HG02840 (cell line): ENCODE data around the gene DBX1.

Experiments used
- ATAC-seq: cut with Tn5 transposase; IDR thresholded peaks from one replicate; pipeline ENCODE4 v1.9.1; 2021; ENCODE audit warnings: mild to moderate bottlenecking, moderate library complexity, moderate number of reproducible peaks; ENCODE audit not compliant: unreplicated experiment, low FRiP score

Gene DBX1

GRCh38 chr11:20126724-20127123 is 33.6 kb downstream of the DBX1 start:
- ATAC-seq: no peak

DNA sequence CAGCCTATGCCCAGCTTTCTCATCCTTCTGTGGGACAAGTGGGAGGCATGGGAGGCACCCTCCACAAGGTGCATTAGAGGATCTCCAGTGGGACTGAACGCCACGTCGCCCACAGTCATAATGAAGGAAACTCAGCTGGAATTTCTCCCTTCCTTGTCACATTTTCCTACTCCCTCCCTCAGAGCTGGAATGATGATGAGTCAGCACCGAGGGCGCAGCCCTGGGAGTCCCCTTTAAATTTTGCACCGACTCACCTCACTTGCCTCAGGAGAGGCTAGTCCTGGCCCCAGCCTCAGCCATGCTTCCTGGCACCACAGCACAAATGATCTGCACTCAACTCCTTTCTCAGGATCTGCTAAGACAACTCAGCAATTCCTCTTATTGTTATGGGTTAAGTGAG is 34.3 kb downstream of the DBX1 start:
- no peak for ATAC-seq

DNA sequence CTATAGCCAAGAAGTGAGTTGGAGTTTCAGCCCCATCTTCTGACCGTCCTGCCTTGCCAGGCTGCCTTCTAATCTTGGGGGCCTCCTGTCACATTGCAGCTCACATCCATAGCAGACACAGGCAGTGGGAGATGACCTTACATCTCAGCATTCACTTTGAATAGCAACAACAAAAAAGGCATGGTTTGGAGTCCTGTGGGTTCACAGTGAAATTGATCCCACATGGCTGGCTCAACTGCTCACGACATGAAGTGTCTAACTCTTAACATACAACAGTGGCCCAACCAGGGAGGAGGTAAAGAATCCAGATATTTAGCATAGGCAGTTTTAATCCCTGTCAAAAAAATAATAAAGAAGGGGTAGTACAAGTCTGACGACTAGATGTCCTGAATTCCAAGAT is 38.1 kb downstream of the DBX1 start:
- ATAC-seq: no peak

DNA sequence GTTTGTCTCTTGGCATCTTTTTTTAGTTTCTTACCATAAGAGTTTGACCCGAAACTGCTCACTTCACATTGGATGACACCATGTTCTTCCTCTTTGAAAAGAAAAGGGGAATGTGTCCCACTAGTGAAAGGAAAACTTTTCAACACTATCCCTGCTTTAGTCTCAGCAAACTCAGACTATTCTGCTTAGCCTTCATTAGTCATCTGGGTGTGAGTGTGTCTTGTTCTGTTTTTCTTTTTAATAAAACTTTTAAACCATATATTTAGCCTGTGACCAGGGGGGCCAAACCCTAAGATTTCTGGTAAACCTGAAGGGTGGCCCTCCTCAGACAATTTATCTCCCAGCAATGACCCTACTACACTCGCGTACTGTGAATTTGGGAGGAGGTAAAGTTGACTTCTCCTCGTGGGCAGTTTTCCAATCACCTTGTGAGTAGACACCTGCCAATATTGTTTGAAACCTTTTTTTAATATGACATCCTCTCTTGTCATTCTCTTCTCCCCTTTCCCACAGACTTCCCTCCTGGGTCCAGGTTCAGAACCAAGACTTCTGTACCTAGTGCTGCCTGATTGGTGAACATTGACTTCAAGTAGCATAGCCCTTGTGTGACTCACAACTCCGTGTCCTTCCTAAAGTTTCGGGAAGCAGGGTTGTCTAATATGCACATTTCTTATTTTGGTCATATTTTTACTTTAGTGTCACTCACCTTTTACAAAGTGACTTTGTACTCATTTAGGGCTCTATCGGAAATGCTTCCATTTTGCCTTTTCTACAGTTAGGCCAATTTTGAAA is 39.9 kb downstream of the DBX1 start:
- no peak for ATAC-seq

DNA sequence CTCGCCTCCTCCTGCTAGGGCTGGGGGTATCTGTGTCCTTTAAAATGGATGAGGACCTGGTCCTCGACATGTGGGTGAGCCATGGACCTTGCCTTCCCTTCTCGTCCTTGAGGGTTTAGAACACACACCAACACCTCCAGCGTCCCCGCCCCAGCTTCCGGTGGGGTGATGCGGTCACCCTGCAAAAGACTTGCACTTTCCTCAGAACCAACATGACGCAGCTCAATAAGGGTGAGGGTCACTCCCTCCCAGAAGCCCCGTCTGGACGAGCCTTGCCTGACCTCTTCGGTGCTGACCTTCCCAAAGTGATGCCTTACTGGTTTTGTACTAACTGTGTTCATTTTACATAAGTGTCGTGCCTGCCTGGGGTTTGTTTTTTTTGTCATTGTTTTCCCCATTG is 41.0 kb downstream of the DBX1 start:
- ATAC-seq: no peak

- no peak for ATAC-seq
Observed at GRCh38 chr11:20118209-20118608, 42.1 kb downstream of the DBX1 start.

- no peak for ATAC-seq
Observed at GRCh38 chr11:20117291-20117690, 43.0 kb downstream of the DBX1 start.

- ATAC-seq: no peak
Observed at GRCh38 chr11:20116825-20117224, 43.5 kb downstream of the DBX1 start.

DNA sequence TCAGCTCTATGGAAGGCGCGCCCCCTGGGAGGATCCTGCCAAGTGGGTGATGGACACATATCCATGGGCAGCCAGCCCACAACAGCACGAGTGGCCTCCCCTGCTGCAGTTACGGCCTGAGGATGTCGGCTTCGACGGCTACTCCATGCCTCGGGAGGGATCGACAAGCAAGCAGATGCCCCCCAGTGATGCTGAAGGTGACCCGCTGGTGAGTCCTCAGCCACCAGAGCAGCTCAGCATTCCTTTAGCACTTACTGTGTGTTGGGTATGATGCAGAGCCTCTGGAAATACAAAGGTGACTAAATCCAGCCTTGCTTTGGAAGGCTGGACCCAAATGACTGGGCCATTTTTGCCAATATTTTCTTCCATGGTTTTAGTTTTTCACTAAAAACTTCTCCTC is 45.7 kb downstream of the DBX1 start:
- ATAC-seq: no peak

DNA sequence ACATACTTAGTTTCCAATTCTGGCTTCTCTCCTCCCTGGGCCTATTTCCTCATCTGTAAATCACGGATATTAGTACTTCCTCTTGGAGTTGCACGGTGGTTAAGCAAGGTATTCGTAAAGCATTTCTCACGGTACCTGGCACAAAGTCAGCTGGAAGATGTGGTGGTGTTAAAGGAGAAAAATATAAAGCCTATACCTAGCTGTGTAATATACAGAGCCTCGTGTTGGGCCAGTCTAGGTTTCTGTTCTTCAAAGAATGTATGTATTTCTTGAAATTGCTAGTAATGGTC is 47.2 kb downstream of the DBX1 start:
- no peak for ATAC-seq

DNA sequence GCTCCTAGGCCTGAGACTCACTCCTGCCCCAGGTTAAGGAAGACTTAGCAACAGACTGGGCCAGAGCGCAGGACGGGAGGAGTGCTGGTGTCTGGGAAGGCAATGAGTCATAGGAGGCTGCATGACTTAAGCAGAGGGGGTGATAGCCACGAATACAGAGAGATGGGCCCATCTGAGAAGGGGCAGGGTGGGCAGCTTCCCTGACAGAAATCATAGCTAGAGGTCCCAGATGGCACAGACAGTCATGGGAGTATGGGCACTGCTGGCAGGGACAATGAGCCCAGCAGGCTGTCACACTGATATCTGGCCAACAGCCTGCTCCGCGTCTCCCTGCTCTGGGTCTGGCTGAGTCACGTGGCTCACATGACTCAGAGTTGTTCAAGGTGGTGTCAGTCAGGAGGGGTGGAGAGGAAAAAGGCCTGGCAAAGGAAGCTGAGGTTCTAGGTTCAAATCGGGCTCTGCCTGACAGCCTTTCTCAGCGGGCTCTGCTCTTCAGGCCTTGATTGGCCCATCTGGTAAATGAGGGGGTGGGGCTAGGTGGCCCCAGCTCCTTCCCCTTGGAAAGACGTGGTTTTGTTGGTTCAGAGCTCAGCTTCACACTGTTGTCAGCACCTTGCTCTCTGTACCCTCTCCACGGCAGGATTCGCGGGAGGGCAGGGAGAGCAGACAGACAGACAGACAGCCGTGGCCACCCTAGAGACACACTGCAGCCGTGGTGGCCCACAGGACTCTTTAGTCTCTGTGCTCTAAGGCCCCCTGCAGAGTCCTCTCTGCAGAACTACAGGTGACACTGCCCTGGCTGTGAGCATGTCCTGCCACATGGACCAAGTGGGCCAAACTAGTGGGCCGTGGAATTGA is 47.8 kb downstream of the DBX1 start:
- no peak for ATAC-seq

DNA sequence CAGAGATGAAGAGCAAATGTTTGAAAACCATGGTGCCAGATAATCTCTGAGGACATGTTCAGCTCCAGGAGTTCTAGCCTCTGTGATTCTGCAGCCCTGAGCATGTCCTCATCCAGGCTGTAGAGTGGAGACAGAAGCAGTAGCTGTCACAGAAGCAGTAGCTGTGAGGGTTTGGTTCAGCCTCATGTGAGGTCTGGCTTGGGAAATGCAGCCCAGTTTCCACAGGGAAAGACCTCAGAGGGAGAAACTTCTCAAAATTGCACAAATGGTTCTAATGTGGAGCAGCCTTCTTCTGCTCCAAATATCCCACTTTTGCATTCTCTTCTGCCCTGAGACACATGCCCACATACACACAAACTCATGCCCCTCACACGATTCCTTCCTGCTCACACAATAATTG is 48.4 kb downstream of the DBX1 start:
- no peak for ATAC-seq

- no peak for ATAC-seq
Observed at GRCh38 chr11:20110908-20111669, 49.2 kb downstream of the DBX1 start.

- no peak for ATAC-seq
Observed at GRCh38 chr11:20109731-20110445, 50.4 kb downstream of the DBX1 start.
